CD14-positive monocyte (primary cell): ENCODE data around the gene MAPK8IP2. TPM values are rescaled to one million over a fixed set of nuclear protein-coding genes. Genes with fewer than 3 reads are reported as not detected.

Experiments used
- DNase-seq, 3 donors: peaks; one replicate each; pipeline ENCODE4 v3.0.0-alpha.2; 2011 to 2022
- H2AFZ ChIP-seq: 2 replicates; pipeline ENCODE4 v1.6.0; 2012; ENCODE audit warnings: mild to moderate bottlenecking, low read depth, low read length, inconsistent platforms; ENCODE audit not compliant: insufficient read depth, poor library complexity, severe bottlenecking
- H3K27ac ChIP-seq, 2 donors: 1 replicate in 1 of 2; 2 replicates in 1 of 2; pipeline ENCODE4 v1.5.1; 2012 to 2013; ENCODE audit warnings: low read length in 2 of 2, control low read depth in 1 of 2, inconsistent platforms in 1 of 2, low read depth in 1 of 2, mild to moderate bottlenecking in 1 of 2
- H3K27me3 ChIP-seq, 2 donors: one replicate each; pipeline versions ENCODE4 v1.6.0 to v1.6.1; 2011 to 2013; ENCODE audit warnings: low read length in 2 of 2; ENCODE audit not compliant: control insufficient read depth in 2 of 2, insufficient read depth in 2 of 2
- H3K36me3 ChIP-seq, 2 donors: replicated peaks in 1 of 2; 1 replicate in 1 of 2; 2 replicates in 1 of 2; pipeline versions ENCODE4 v1.5.1 to v1.6.1; 2012 to 2013; ENCODE audit warnings: low read length in 2 of 2, control low read depth in 1 of 2, inconsistent platforms in 1 of 2, mild to moderate bottlenecking in 1 of 2; ENCODE audit not compliant: insufficient read depth in 2 of 2, control insufficient read depth in 1 of 2
- H3K4me1 ChIP-seq, 2 donors: 1 replicate in 1 of 2; 2 replicates in 1 of 2; pipeline versions ENCODE4 v1.5.1 to v1.6.1; 2012 to 2013; ENCODE audit warnings: low read length in 2 of 2, control low read depth in 1 of 2, inconsistent platforms in 1 of 2, mild to moderate bottlenecking in 1 of 2, moderate library complexity in 1 of 2; ENCODE audit not compliant: insufficient read depth in 2 of 2, control insufficient read depth in 1 of 2
- H3K4me2 ChIP-seq: replicated peaks from 2 replicates; pipeline ENCODE3; 2012; ENCODE audit warnings: low read length, moderate library complexity, mild to moderate bottlenecking; ENCODE audit not compliant: poor library complexity, severe bottlenecking; ENCODE audit errors: extremely low read depth
- H3K4me3 ChIP-seq, 3 experiments: fragments of 200-600 bp in 1 of 3; sonication (generic) in 1 of 3; replicated peaks in 1 of 3; 1 replicate in 2 of 3; 2 replicates in 1 of 3; pipeline ENCODE4 v1.5.1; 2011 to 2013; ENCODE audit warnings: low read length in 3 of 3, mild to moderate bottlenecking in 3 of 3, control low read depth in 2 of 3, low read depth in 2 of 3, inconsistent platforms in 1 of 3, moderate library complexity in 1 of 3
- H3K79me2 ChIP-seq: 2 replicates; pipeline ENCODE4 v1.6.0; 2012; ENCODE audit warnings: mild to moderate bottlenecking, control low read depth, inconsistent platforms, low read length, moderate library complexity; ENCODE audit not compliant: insufficient read depth
- H3K9ac ChIP-seq: 2 replicates; pipeline ENCODE4 v1.6.0; 2017; ENCODE audit warnings: low read length, mild to moderate bottlenecking; ENCODE audit not compliant: insufficient read depth, poor library complexity, severe bottlenecking
- H3K9me3 ChIP-seq, 2 donors: replicated peaks in 1 of 2; 1 replicate in 1 of 2; 2 replicates in 1 of 2; pipeline versions ENCODE4 v1.5.1 to v1.6.1; 2012 to 2013; ENCODE audit warnings: low read length in 2 of 2, control low read depth in 1 of 2; ENCODE audit not compliant: control insufficient read depth in 1 of 2, insufficient read depth in 1 of 2
- H4K20me1 ChIP-seq: 2 replicates; pipeline ENCODE4 v1.6.0; 2012; ENCODE audit warnings: mild to moderate bottlenecking, low read length, control low read depth, moderate library complexity; ENCODE audit not compliant: insufficient read depth
- H3K27ac Mint-ChIP-seq, 7 donors: one replicate each; pipeline ENCODE4 v1.8.0; 2020; ENCODE audit warnings: mild to moderate bottlenecking in 7 of 7, mixed read lengths in 7 of 7, moderate library complexity in 6 of 7, inconsistent platforms in 2 of 7
- H3K27me3 Mint-ChIP-seq, 3 donors: one replicate each; pipeline ENCODE4 v1.8.0; 2021 to 2022; ENCODE audit warnings: low read depth in 3 of 3, mild to moderate bottlenecking in 3 of 3, mixed read lengths in 3 of 3, moderate library complexity in 3 of 3, inconsistent platforms in 1 of 3
- H3K36me3 Mint-ChIP-seq, 2 donors: one replicate each; pipeline ENCODE4 v1.8.0; 2020; ENCODE audit warnings: mixed read lengths in 2 of 2, inconsistent platforms in 1 of 2, mild to moderate bottlenecking in 1 of 2
- H3K4me1 Mint-ChIP-seq: one replicate; pipeline ENCODE4 v1.8.0; 2020; ENCODE audit warnings: mild to moderate bottlenecking, mixed read lengths
- H3K4me3 Mint-ChIP-seq, 2 donors: one replicate each; pipeline ENCODE4 v1.8.0; 2020; ENCODE audit warnings: mild to moderate bottlenecking in 2 of 2, mixed read lengths in 2 of 2, moderate library complexity in 1 of 2
- H3K9me3 Mint-ChIP-seq, 7 donors: one replicate each; pipeline ENCODE4 v1.8.0; 2020 to 2022; ENCODE audit warnings: mixed read lengths in 7 of 7, mild to moderate bottlenecking in 6 of 7, moderate library complexity in 6 of 7, inconsistent platforms in 2 of 7
- CTCF ChIP-seq: fragments of 200-600 bp; IDR thresholded peaks from one replicate; pipeline ENCODE4 v1.8.0; 2022; ENCODE audit warnings: antibody characterized with exemption, mild to moderate bottlenecking
- WGBS: methylation state at CpG from one replicate; pipeline ENCODE4 v1.1.5; 2013; ENCODE audit warnings: missing lambda C conversion rate; ENCODE audit not compliant: insufficient coverage; 5-methylcytosine and 5-hydroxymethylcytosine counted together
- intact Hi-C, 2 donors: fragments of 100-400 bp; cut with micrococcal nuclease; formaldehyde crosslinking; loops; one replicate each; pipeline versions ENCODE4 v1.15.0 to v1.15.1; 2023
- polyA plus RNA-seq, 3 donors: library from polyadenylated mRNA; depleted of rRNA in 1 of 3; unstranded in 2 of 3; stranded (reverse) in 1 of 3; fragments of 300-500 nt in 2 of 3; fragments of >200 nt in 1 of 3; fragmentation: Illumina TruSeq in 2 of 3; gene quantifications; 1 replicate in 2 of 3; 2 replicates in 1 of 3; pipeline ENCODE4 v1.2.3, GENCODE V29; 2012 to 2021

MAPK8IP2 gene
- polyA plus RNA-seq, 3 donors: 0.17 TPM; not detected in 2

DNA sequence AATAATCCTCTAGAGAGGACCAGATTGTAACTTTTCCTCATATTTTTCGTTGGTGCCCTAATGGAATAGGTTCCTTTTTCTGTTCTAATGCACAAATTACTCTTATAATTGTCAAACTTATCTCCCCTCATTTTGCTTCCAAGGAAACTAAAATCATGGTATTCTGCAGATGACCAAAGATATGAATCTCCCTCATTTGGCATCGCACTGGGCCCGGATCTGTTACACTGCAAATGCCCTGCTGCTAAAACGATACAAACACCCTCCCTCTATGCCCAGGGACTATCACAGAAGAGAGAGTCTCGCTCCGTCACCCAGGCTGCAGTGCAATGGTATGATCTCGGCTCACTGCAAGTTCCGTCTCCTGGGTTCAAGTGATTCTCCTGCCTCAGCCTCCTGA lies 47.3 kb upstream of the MAPK8IP2 start:
- H3K79me2 ChIP-seq: peaks cover 7% of the 10 kb centered on the region
- no peak overlapping the region for H3K4me2 ChIP-seq
- no peaks in the 10 kb centered on the region for H3K36me3 ChIP-seq
- peaks cover 0 to 3% (median 0%) of the 10 kb centered on the region in 7 donors for H3K9me3 Mint-ChIP-seq
- H4K20me1 ChIP-seq: no peaks in the 10 kb centered on the region
- no peaks in the 10 kb centered on the region for H3K27me3 ChIP-seq
- peaks cover 10% of the 10 kb centered on the region for H3K4me1 Mint-ChIP-seq
- TF ChIP-seq CTCF: no peak
- no peak for DNase-seq
- peaks cover 2 to 9% (median 7%) of the 10 kb centered on the region in 3 donors for H3K27me3 Mint-ChIP-seq
- H3K4me1 ChIP-seq: peaks cover 13 to 21% of the 10 kb centered on the region in 2 donors
- no peak overlapping the region for H3K4me3 Mint-ChIP-seq
- peaks cover 1 to 3% of the 10 kb centered on the region in 2 donors for H3K36me3 Mint-ChIP-seq
- H3K27ac ChIP-seq: no peak overlapping the region
- WGBS: 95% methylated on average over 7 of the region's 8 CpGs
- no peak overlapping the region for H2AFZ ChIP-seq
- H3K27ac Mint-ChIP-seq: no peak overlapping the region
- no peak overlapping the region for H3K9ac ChIP-seq
- H3K9me3 ChIP-seq: no peaks in the 10 kb centered on the region
- H3K4me3 ChIP-seq: no peak overlapping the region
- intact Hi-C loops: no loop called here

GRCh38 chr22:50556703-50557102 lies 43.9 kb upstream of the MAPK8IP2 start:
- no peak overlapping the region for H3K4me2 ChIP-seq
- no peaks in the 10 kb centered on the region for H3K9me3 ChIP-seq
- Mint-ChIP-seq H3K36me3 (no peaks in the 10 kb centered on the region), H3K4me3 (no peak overlapping the region), H3K9me3 (no peaks in the 10 kb centered on the region), H3K4me1 (peaks cover 5% of the 10 kb centered on the region), H3K27me3 (peaks cover 2 to 8% (median 5%) of the 10 kb centered on the region in 3 donors), H3K27ac (no peak overlapping the region)
- no peak overlapping the region for H3K9ac ChIP-seq
- no peaks in the 10 kb centered on the region for H3K4me1 ChIP-seq
- H3K27me3 ChIP-seq: no peaks in the 10 kb centered on the region
- no peak overlapping the region for H3K4me3 ChIP-seq
- no peaks in the 10 kb centered on the region for H4K20me1 ChIP-seq
- H3K79me2 ChIP-seq: no peaks in the 10 kb centered on the region
- no peak for DNase-seq
- H3K36me3 ChIP-seq: no peaks in the 10 kb centered on the region
- H3K27ac ChIP-seq: no peak overlapping the region
- intact Hi-C loops: no loop called here
- WGBS: no CpG with 5 or more reads among the region's 5 CpGs
- no peak for TF ChIP-seq CTCF
- no peak overlapping the region for H2AFZ ChIP-seq
